Sigmoid colon (tissue), 4 donors: ENCODE results near the gene PCDH12.

Experiments
- EP300 ChIP-seq, 4 donors: sonication (generic); formaldehyde crosslinking; IDR thresholded peaks; one replicate each; pipeline ENCODE4 v1.6.1; 2017; ENCODE audit warnings: antibody characterized with exemption in 4 of 4
- POLR2A ChIP-seq, 2 donors: fragments of 450-650 bp; IDR thresholded peaks; one replicate each; pipeline ENCODE4 v1.6.1; 2016; ENCODE audit warnings: antibody characterized with exemption in 2 of 2, mild to moderate bottlenecking in 2 of 2, moderate library complexity in 2 of 2
- TF ChIP-seq, protein P1 (sequence below), 4 experiments: fragments of 450-650 bp in 3 of 4; fragments of 200-600 bp in 1 of 4; IDR thresholded peaks; one replicate each; pipeline ENCODE4 v1.5.1; 2016 to 2019; ENCODE audit warnings: antibody characterized with exemption in 4 of 4, mild to moderate bottlenecking in 3 of 4, moderate library complexity in 2 of 4

DNA sequence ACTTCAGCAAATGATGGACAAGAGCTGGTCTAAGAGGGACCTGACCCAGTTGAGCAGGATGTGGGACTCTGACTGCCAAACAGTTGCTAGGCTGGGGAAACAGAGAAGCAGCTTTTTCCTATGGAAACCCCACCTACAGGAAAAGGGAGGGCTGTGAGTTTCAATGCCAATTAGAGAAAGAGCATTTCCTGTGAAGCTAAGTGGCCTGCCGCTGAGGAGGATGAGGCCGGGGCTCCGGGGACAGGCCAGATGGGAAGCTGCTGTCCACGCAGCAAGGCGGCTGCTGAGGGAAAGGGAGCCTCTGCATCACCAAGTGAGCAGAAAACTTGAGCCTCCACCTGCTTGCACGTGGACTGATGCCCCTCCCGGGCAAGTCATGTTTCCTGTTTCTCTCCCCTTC, at the start of gene PCDH12:
- TF ChIP-seq, protein P1, sequence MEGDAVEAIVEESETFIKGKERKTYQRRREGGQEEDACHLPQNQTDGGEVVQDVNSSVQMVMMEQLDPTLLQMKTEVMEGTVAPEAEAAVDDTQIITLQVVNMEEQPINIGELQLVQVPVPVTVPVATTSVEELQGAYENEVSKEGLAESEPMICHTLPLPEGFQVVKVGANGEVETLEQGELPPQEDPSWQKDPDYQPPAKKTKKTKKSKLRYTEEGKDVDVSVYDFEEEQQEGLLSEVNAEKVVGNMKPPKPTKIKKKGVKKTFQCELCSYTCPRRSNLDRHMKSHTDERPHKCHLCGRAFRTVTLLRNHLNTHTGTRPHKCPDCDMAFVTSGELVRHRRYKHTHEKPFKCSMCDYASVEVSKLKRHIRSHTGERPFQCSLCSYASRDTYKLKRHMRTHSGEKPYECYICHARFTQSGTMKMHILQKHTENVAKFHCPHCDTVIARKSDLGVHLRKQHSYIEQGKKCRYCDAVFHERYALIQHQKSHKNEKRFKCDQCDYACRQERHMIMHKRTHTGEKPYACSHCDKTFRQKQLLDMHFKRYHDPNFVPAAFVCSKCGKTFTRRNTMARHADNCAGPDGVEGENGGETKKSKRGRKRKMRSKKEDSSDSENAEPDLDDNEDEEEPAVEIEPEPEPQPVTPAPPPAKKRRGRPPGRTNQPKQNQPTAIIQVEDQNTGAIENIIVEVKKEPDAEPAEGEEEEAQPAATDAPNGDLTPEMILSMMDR (IDR thresholded peaks at IDR 0.05): no peak
- no peak for TF ChIP-seq EP300 (IDR thresholded peaks at IDR 0.05)
- TF ChIP-seq POLR2A (IDR thresholded peaks at IDR 0.05): no peak
